Left ventricle myocardium superior (tissue), 1 donor: ENCODE results near the gene PLPPR4. TPM values are rescaled to one million over a fixed set of nuclear protein-coding genes. Genes with fewer than 3 reads are reported as not detected.
"Not testable (repeated sequence)": the region's sequence is repeated elsewhere in the genome, so short reads cannot be mapped to it uniquely, and the experiment has no call there.

Source experiments
- ATAC-seq: fragments of 200-7000 bp; cut with Tn5 transposase; one replicate; pipeline ENCODE4 v1.9.1; 2020; ENCODE audit warnings: mild to moderate bottlenecking, moderate library complexity
- DNase-seq: peaks from one replicate; pipeline ENCODE4 v3.0.0-alpha.2; 2020
- intact Hi-C: fragments of 100-400 bp; cut with micrococcal nuclease; formaldehyde crosslinking; loops from one replicate; pipeline ENCODE4 v1.11.0; 2022
- long read RNA-seq: library from polyadenylated mRNA; unstranded; transcript quantifications from one replicate; pipeline ENCODE4 v2.0.0, GENCODE V29; 2021
- total RNA-seq: library from RNA; stranded (reverse); fragmentation: NEBNext Ultra II Directional; extraction: Animal tissue kit (Norgen Biotek cat#: 25700); gene quantifications from one replicate; pipeline ENCODE4 v1.2.1, GENCODE V29; 2021
- donor health status: DM: no; HTN: yes; CAD: no; lungs with severe emphysema.

PLPPR4 gene
- 0.55 TPM for total RNA-seq
- long read RNA-seq = 0 reads

GRCh38 chr1:99264201-99265021 lies at the start of gene PLPPR4:
Gene PLPPR4, plus strand, starts transcription at chr1:99264492. Its CDS starts 102 bp downstream, at chr1:99264594.
- DNase-seq (peak; percentile 67), ATAC-seq (peak; percentile 87)
- intact Hi-C loops = no loop called here

- ATAC-seq = no peak
- no peak for DNase-seq
- intact Hi-C loops = no loop called here
Measured at GRCh38 chr1:99216956-99217355, 47.3 kb upstream of the PLPPR4 start.

- intact Hi-C loops = no loop called here
- ATAC-seq (no peak), DNase-seq (no peak)
Measured at GRCh38 chr1:99217599-99217998, 46.7 kb upstream of the PLPPR4 start.

GRCh38 chr1:99218572-99218971 lies 45.7 kb upstream of the PLPPR4 start:
- intact Hi-C loops = no loop called here
- DNase-seq = no peak
- ATAC-seq = no peak

GRCh38 chr1:99218999-99219398 lies 45.3 kb upstream of the PLPPR4 start:
- intact Hi-C loops = no loop called here
- ATAC-seq = no peak
- no peak for DNase-seq

- ATAC-seq (no peak), DNase-seq (no peak)
- intact Hi-C loops = no loop called here
Measured at GRCh38 chr1:99227056-99227897, 37.0 kb upstream of the PLPPR4 start.

- ATAC-seq (no peak), DNase-seq (no peak)
- intact Hi-C loops = no loop called here
Measured at GRCh38 chr1:99228153-99228552, 36.1 kb upstream of the PLPPR4 start.

GRCh38 chr1:99229122-99229521 lies 35.2 kb upstream of the PLPPR4 start:
- intact Hi-C loops = no loop called here
- ATAC-seq = no peak
- no peak for DNase-seq

GRCh38 chr1:99230695-99231094 lies 33.6 kb upstream of the PLPPR4 start:
- no peak for ATAC-seq
- no peak for DNase-seq
- intact Hi-C loops = no loop called here

GRCh38 chr1:99232172-99232571 lies 32.1 kb upstream of the PLPPR4 start:
- intact Hi-C loops = no loop called here
- DNase-seq (no peak), ATAC-seq (no peak)

GRCh38 chr1:99233446-99233845 lies 30.8 kb upstream of the PLPPR4 start:
- no peak for ATAC-seq
- DNase-seq = no peak
- intact Hi-C loops = no loop called here

GRCh38 chr1:99236756-99237155 lies 27.5 kb upstream of the PLPPR4 start:
- ATAC-seq = no peak
- intact Hi-C loops = no loop called here
- no peak for DNase-seq

- intact Hi-C loops = no loop called here
- no peak for ATAC-seq
- no peak for DNase-seq
Measured at GRCh38 chr1:99239690-99240089, 24.6 kb upstream of the PLPPR4 start.

- ATAC-seq (no peak), DNase-seq (no peak)
- intact Hi-C loops = no loop called here
Measured at GRCh38 chr1:99240621-99241020, 23.7 kb upstream of the PLPPR4 start.

GRCh38 chr1:99246152-99246551 lies 18.1 kb upstream of the PLPPR4 start:
- intact Hi-C loops = no loop called here
- ATAC-seq = no peak
- no peak for DNase-seq

- no peak for ATAC-seq
- intact Hi-C loops = no loop called here
- no peak for DNase-seq
Measured at GRCh38 chr1:99247199-99247598, 17.1 kb upstream of the PLPPR4 start.

- DNase-seq = no peak
- ATAC-seq = no peak
- intact Hi-C loops = no loop called here
Measured at GRCh38 chr1:99250728-99251127, 13.6 kb upstream of the PLPPR4 start.

GRCh38 chr1:99251308-99251707 lies 13.0 kb upstream of the PLPPR4 start:
- DNase-seq (no peak), ATAC-seq (no peak)
- intact Hi-C loops = no loop called here

- no peak for ATAC-seq
- intact Hi-C loops = no loop called here
- no peak for DNase-seq
Measured at GRCh38 chr1:99252630-99253029, 11.7 kb upstream of the PLPPR4 start.

- ATAC-seq, intact Hi-C loops, DNase-seq: not testable (repeated sequence)
Measured at GRCh38 chr1:99260402-99260801, 3.9 kb upstream of the PLPPR4 start.
